Fibroblast of skin of right quadriceps (primary cell): ENCODE measurements around the gene RALGAPA1.
"Not testable (repeated sequence)": the region's sequence is repeated elsewhere in the genome, so short reads cannot be mapped to it uniquely, and the experiment has no call there.

ENCODE experiments used
- DNase-seq: peaks from one replicate; pipeline ENCODE4 v3.0.0-alpha.2; 2013

The RALGAPA1 gene

DNA sequence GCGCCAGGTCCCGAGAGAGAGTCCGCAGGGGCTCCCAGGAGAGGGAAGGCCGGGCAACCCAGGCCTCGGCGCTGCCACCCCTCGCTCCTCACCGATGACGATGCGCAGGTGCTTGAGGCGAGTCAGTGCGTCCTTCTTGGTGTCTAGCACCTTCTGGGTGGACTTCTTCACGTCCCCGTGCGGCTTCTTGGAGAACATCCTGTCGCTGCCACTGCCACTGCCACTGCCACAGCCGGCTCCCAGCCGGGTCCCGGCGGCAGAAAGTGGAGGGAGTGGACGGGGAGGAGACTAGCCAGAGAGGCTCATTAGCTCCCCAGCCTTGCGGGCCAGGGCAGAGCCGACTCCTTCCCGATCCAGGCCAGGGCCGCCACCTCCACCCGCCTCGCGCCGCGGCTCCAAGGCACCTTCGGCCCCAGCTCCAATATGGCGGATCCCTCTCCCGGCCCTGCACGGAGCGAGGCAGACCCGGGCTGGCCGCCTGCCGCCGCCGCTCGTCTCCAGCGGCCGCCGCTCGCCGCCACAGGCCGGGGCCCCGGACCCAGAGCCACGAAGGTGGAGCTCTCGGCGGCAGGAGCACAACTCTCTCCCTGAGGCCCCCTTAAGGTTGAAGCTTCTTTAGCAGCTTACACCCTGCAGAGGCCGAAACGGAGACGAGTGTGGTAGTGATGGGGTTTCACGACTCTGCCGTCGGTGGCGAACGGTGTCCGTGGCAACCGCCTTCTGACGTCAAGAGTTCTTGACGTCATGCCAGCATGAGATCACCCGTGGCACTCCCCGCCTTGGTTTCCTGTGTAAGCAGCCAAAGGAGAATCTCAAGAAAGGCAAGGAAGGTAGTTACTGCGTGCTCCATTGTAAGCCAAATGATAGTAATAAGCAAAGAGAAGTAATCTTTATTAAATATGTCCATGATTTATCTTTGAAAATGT, at the start of gene RALGAPA1:
RALGAPA1 (minus strand) TSS at position 658 of the 926 bp plus-strand sequence; CDS start at position 198, 460 bp downstream.
- DNase-seq, result peak; percentile 98

DNA sequence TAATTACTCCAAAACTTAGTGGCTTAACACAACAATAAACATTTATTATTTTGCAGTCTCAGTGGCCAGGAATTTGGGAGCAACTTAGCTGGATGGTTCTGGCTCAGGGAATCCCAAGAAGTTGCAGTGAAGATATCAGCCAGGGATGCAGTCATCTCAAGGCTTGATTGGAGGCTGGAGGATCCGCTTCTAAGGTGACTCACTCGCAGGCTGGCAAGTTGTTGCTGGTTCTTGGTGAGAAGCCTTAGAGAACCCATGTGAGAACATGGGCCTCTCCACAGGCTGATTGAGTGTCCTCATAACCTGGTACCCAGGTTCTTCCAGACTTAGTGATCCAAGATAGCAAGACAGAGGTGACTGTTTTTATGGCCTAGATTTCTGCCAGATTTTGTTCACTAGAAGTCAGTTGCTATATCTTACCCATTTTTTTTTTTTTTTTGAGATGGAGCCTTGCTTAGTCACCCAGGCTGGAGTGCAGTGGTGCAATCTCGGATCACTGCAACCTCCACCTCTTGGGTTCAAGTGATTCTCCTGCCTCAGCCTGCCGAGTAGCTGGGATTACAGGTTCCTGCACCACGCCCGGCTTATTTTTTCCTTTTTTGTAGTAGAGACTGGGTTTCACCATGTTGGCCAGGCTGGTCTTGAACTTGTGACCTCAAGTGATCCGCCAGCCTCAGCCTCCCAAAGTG, 49.6 kb upstream of the RALGAPA1 start:
- DNase-seq, result peak; percentile 43

DNA sequence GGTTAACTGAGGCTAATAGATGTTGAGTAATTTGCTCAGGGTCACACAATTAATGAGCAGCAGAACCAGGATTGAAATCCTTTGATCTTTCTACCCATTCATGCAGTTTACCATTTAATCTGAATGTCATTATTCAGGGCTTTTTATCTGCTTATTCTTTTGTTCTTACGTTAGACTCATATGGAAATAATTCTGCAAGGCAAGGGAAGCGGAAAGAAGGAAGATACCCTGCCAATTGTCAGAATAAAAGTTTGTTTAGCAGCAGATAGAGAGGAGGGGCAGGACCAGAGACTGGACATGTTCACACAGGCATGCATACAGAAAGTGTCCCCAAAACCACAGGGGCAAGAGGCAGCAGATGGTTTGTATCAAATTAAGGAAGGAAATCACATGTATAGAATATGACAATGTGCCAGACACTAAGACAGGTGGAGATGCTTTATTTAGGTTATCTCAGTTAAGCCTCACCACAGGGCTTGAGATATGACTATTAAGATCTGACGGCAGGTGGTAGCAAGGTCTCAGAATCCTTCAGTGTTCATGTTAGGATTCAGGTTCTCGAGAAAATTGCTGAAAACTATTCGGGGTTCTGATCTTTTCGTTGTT, 46.9 kb upstream of the RALGAPA1 start:
- no peak for DNase-seq

DNA sequence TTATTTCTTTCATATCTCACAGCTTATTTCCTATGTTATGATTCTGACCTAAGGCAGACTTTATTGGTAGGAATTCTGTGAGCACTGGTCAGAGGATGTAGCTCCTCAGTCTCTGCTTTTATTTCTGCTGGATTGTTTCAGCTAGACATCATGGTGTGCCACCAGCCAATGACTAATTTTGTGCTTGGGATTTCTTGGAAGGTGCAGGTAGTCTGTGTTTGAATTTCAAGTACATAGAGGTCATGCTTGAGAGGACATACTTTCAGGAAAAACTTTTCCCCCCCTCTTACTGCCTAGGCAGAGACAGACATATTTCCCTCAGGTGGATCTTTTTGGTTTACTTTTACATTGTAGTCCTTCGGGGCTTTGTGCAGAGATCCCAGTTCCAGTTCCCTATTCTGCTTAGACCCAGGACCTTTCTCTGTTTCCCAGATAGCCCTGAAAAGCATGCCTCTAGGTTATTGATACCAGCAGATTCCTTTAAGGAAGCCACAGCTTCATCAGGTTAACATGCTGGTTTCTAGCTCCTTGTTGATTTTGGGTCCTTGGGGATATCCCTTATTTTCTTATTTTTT, 45.7 kb upstream of the RALGAPA1 start:
- no peak for DNase-seq

DNA sequence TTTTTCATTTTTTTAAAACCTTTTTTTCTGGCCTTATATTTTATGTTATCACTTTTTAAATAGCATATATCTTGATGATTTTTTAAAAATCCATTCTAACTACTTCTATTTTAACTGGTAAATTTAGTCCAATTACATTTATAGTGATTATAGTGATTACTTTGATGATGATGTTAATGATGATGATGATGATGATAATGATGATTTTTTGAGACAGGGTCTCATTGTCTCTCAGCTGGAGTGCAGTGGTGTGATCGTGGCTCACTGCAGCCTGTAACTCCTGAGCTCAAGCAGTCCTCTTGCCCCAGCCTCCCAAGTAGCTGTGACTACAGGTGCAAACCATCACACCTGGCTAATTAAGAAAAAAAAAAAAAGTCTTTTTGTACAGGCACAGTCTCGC, 44.1 kb upstream of the RALGAPA1 start:
- no peak for DNase-seq

DNA sequence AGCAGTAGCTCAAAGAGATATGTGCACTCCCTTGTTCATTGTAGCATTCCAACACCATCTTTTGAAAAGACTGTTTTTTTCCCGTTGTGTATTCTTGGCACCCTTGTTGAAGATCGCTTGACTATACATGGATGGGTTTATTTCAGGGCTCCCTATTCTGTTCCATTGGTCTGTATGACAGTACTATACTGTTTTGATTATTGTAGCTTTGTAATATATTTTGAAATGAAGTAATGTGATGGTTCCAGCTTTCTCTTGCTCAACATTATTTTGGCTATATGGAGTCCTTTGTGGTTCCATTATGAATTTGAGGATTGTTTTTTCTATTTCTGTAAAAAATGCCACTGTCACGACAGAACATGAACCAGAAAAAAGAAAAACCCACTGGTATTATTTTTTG, 42.7 kb upstream of the RALGAPA1 start:
- DNase-seq, result no peak

DNA sequence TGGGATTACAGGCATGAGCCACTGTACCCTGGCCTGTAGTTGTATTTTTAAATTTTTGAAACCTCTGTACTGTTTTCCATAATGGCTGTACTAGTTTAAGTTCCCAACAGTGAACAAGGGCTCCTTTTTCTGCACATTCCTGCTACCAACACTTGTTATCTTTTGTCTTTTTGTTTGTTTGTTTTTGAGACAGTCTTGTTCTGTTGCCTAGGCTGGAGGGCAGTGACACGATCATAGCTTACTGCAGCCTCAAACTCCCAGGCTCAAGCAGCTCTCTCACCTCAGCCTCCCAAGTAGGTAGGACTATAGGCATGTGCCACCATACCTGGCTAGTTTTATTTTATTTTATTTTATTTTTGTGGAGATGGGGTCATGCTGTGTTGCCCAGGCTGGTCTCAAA, 40.0 kb upstream of the RALGAPA1 start:
- no peak for DNase-seq

DNA sequence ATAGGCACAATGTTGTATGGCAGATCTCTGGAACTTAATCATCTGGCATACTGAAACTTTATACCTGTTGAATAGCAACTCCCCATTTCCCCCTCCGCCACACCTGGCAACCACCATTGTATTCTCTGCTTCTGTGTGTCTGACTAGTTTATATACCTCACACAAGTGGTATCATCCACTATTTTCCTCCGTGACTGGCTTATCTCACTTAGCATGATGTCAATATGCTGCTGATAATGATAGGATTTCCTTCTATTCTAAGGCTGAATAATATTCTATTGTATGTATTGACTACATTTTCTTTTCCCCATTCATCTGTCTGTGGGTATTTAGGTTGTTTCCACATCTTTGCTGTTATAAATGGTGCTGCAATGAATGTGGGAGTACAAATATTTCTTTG, 38.5 kb upstream of the RALGAPA1 start:
- no peak for DNase-seq

DNA sequence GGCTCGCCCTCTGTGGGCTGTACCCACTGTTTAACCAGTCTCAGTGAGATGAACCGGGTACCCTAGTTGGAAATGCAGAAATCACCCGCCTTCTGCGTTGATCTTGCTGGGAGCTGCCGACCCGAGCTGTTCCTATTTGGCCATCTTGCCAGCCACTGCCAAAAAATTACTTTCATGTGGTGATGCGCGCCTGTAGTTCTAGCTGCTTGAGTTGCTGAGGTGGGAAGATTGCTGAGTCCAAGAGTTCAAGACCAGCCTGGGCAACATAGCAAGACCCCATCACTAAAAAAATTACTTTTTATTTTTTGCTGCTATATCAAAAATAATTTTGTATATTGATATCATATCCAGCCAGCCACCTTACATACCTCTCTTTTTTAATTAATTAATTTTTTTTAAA, 35.4 kb upstream of the RALGAPA1 start:
- DNase-seq, result no peak

DNA sequence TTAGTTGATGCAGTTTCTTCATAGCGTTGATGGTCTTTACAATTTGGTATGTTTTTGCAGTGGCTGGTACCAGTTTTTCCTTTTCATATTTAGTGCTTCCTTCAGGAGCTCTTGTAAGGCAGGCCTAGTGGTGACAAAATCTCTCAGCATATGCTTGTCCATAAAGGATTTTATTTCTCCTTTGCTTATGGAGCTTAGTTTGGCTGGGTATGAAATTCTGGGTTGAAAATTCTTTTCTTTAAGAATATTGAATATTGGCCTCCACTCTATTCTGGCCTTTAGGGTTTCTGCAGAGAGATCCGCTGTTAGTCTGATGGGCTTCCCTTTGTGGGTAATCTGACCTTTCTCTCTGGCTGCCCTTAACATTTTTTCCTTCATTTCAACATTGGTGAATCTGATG, 33.1 kb upstream of the RALGAPA1 start:
- DNase-seq, result not testable (repeated sequence)

DNA sequence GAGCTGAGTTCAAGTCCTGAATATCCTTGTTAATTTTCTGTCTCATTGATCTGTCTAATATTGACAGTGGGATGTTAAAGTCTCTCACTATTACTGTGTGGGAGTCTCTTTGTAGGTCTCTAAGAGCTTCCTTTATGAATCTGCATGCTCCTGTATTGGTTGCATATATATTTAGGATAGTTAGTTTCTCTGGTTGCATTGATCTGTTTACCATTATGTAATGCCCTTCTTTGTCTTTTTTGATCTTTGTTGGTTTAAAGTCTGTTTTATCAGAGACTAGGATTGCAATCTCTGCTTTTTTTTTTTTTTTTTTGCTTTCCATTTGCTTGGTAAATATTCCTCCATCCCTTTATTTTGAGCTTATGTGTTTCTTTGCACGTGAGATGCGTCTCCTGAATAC, 32.6 kb upstream of the RALGAPA1 start:
- not testable (repeated sequence) for DNase-seq

DNA sequence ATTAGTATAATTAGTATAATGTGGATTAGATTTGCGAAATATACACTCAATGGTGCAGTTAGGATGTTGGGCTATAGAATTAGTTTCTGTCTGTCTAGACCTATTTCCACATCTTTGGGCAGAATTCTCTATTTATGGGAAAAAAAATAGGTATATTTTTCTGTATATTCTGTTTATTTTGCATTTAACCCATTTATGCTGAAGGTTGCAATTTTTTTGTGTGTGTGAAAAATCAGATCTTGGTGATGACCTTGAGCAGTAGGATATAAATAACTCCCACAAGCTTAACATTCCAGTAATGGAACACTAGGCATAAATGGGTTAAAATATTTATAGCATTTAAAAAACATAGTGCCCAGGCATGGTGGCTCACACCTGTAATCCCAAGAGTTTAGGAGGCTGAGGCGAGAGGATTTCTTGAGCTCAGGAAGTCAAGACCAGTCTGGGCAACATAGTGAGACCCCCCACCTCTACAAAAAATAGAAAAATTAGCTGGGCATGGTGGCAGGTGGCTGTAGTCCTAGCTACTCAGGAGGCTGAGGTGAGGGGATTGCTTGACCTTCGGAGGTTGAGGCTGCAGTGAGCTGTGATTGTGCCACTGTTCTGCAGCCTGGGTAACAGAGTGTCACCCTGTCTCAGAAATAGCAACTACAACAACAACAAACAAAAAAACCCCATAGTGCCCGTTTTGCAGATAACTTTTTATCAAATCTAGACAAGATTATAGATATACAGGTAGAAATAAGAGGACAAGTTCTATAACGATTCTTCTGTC, 26.3 kb upstream of the RALGAPA1 start:
- DNase-seq, result no peak

DNA sequence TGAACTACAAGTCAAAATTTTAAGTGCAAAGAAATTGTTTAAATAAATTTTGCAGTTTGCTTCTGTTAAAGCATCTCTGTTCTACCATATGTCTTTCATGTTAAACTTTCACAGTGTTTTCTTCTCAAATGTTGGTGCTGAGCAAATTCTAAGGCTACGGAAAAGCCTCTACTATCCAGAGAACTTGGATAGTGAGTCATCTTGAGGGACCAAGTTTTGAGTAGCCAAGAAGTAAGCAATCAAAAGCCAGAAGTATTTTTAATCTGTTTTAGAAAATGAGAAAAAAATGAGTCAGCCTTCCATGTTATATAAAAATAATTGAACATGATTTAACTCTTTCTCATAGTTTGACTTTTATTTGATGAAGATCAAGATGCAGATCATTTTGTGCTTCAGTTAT, 20.4 kb upstream of the RALGAPA1 start:
- DNase-seq, result peak; percentile 34

DNA sequence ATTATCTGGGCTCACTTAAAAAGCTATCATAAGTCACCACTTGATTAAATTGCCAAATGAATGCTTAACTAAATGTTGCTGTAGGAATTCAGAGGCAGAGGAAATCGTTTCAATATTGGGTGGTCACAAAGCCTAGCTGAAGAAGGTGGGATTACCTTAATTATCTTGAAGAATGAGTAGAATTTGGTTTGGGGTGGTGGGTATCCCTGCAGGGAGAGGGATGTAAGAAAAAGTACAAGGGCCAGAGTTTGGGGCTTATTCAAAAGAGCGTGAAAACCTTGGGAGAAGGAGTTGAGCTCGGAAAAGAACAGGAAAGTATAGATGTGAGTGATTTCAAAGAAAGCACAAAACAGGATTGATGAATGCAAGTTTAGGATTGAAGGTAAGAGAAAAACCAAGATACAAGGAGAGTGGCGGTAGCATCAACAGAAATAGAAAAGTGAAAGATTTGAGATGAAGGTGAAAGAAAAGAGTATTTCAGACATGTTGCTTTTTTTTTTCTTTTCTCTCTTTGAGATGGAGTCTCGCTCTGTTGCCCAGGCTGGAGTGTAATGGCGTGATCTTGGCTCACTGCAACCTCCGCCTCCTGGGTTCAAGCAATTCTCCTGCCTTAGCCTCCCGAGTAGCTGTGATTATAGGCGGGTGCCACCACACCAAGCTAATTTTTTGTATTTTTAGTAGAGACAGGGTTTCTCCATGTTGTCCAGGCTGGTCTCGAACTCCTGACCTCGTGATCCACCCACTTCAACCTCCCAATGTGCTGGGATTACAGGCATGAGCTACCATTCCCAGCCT, 18.8 kb upstream of the RALGAPA1 start:
- DNase-seq, result no peak

DNA sequence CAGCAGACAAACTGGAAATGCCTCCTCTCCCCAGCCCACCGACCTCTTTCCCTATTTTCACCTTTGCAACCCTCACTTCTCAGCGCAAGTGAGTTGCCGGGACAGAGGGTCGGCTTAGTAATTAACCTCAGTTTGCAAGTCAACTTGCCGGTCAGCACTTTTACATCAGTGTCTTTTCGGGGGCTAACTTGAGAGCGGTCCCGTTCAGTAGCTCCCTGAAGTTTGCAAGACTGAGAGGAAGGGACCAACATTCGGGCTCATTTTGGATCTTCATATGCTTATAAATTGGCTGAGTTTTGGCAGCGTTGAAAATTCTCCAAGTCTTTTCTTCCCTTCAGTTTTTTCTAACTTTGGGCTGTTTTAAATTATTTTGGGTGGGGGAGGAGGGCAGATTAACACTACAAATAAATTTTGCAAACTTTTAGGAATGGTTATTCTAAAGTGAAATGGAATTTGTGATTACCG, 17.9 kb upstream of the RALGAPA1 start:
- DNase-seq, result no peak

DNA sequence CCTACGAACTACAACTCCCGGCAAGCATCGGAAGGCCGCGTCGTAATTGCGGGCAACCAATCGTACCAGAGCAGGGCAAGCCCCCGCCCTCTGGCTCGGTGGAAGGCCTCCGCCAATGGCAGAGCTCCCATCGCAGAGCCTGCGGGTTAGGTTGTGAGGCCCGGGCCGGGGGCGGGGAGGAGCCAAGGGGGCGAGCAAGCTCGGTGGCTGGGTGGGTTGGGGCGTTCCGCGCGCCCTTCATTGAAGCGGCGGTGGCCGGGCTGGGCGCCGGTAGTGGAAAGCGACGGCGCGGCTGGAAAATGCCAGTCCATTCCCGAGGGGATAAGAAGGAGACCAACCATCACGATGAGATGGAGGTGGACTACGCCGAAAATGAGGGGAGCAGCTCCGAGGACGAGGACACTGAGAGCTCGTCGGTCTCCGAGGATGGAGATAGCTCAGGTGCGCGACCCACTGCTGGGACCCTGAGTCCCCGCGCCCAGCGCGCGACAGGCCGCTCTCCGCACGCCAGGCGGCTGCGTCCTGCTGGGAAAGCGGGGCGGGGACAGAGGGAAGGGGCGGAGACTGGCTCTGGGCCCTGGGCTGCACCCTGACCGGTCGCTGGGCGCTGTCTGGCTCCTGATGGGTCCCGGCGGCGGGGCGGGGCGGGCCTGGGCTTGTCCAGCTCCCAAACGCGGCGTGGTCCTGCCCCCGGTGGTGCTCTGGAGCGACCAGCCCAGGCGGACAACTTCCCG, 17.3 kb upstream of the RALGAPA1 start, which contains the start of gene BRMS1L:
BRMS1L (plus strand) TSS at position 121 of the 734 bp plus-strand sequence; CDS start at position 300, 179 bp downstream.
- DNase-seq, result peak; percentile 99

DNA sequence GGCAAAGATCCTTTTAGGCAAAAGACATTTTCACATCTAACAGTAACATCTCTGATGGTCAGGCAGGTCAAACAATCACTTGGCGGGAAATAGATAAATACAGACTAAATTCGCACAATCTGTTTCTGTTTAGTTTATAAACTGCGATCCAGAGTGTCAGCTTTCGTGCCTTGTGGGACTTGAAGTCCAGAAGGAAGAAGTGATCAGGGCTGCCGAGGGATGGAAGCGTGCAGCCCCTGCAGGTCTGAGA, 16.8 kb upstream of the RALGAPA1 start:
- no peak for DNase-seq

DNA sequence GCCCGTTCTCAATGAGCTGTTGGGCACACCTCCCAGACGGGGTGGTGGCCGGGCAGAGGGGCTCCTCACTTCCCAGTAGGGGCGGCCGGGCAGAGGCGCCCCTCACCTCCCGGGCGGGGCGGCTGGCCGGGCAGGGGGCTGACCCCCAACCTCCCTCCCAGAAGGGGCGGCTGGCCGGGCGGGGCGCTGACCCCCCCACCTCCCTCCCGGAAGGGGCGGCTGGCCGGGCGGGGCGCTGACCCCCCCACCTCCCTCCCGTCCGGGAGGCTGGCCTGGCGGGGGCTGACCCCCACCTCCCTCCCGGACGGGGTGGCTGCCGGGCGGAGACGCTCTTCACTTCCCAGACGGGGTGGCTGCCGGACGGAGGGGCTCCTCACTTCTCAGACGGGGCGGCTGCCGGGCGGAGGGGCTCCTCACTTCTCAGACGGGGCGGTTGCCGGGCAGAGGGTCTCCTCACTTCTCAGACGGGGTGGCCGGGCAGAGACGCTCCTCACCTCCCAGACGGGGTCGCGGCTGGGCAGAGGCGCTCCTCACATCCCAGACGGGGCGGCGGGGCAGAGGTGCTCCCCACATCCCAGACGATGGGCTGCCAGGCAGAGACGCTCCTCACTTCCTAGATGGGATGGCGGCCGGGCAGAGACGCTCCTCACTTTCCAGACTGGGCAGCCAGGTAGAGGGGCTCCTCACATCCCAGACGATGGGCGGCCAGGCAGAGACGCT, 15.5 kb upstream of the RALGAPA1 start:
- not testable (repeated sequence) for DNase-seq

DNA sequence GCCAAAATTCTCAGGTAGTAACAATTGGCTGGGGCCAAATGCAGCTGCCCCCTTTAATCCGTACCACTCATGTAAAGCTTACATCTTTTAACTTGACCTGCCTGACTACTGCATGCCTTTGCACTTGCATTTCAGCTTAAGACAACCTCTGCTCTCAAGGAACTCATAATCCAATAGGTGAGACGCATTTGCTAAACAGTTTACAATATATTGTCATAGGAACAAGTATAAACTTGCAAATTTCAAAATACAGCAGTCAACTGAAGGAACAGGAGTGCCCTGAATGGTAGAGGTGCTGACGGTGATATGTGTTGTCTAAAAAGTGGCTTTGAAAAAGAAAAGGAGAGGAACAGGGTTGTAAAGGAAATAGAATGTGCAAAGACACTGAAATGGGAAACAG, 13.4 kb upstream of the RALGAPA1 start:
- no peak for DNase-seq
